SK-N-MC (cell line): ENCODE results near the gene DCLK2.
"Not testable (repeated sequence)": the region's sequence is repeated elsewhere in the genome, so short reads cannot be mapped to it uniquely, and the experiment has no call there.

Experiments used
- EZH2 ChIP-seq: fragments of 200-600 bp; sonication (generic); IDR thresholded peaks from one replicate; pipeline ENCODE4 v1.6.1; 2017; ENCODE audit warnings: antibody characterized with exemption
- POLR2AphosphoS5 ChIP-seq: IDR thresholded peaks from 2 replicates; pipeline ENCODE4 v1.6.1; 2012; ENCODE audit warnings: mild to moderate bottlenecking, low read depth, low read length, borderline replicate concordance

DNA sequence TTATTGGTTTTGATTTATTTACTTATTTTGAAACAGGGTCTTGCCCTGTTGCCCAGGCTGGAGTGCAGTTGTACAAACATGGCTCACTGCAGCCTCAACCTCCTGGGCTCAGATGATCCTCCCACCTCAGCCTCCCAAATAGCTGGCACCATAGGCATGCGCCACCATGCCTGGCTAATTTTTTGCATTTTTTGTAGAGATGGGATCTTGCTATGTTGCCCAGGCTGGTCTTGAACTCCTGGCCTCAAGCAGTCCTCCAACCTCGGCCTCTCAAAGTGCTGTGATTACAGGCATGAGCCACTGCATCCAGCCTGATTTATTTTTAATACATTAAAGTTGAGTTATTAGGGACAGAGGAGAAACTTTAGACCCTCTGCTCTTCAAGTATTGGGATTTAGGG, 83.8 kb downstream of the DCLK2 start:
- not testable (repeated sequence) for TF ChIP-seq EZH2, POLR2AphosphoS5
